IMR-90 (cell line): ENCODE data around the gene CLRN3. TPM values are rescaled to one million over a fixed set of nuclear protein-coding genes. Genes with fewer than 3 reads are reported as not detected.

Source experiments
- ATAC-seq: fragments of 200-7000 bp; cut with Tn5 transposase; 2 replicates; pipeline ENCODE4 v1.9.1; 2020; ENCODE audit warnings: low read depth, mild to moderate bottlenecking, moderate library complexity
- BruUV-seq: library from RNA; stranded (reverse); fragments of 400-500 nt; replicated peaks from 2 replicates; lab custom pipeline; 2021; lab: Mats Ljungman, UMichigan
- CTCF ChIA-PET: fragments of 300-600 bp; formaldehyde crosslinking; extraction: SDS; loops from one replicate; lab custom pipeline; 2021; ENCODE audit warnings: antibody characterized with exemption; lab: Yijun Ruan, JAX
- POLR2A ChIA-PET: fragments of 300-600 bp; sonication (Branson Sonifier 250); formaldehyde crosslinking; loops from one replicate; lab custom pipeline; 2022; ENCODE audit warnings: antibody characterized with exemption; ENCODE audit not compliant: unreplicated experiment; lab: Charles Lee
- DNase-seq: peaks from one replicate; pipeline ENCODE4 v3.0.0; 2013
- H2AFZ ChIP-seq: replicated peaks from 2 replicates; pipeline ENCODE3; 2013; ENCODE audit warnings: low read length, mild to moderate bottlenecking; ENCODE audit not compliant: poor library complexity
- H2AK5ac ChIP-seq: 2 replicates; pipeline ENCODE4 v1.6.1; 2013; ENCODE audit warnings: low read depth, low read length, inconsistent platforms
- H2AK9ac ChIP-seq: replicated peaks from 2 replicates; pipeline ENCODE3; 2013; ENCODE audit warnings: mild to moderate bottlenecking, low read depth, low read length, moderate library complexity; ENCODE audit not compliant: poor library complexity
- H2BK120ac ChIP-seq: 2 replicates; pipeline ENCODE4 v1.6.1; 2013; ENCODE audit warnings: low read depth, low read length, inconsistent platforms
- H2BK15ac ChIP-seq: 3 replicates; pipeline ENCODE4 v1.6.1; 2013; ENCODE audit warnings: low read depth, low read length, inconsistent platforms
- H2BK20ac ChIP-seq: 2 replicates; pipeline ENCODE4 v1.6.1; 2013; ENCODE audit warnings: low read depth, mild to moderate bottlenecking, inconsistent platforms, low read length, moderate library complexity
- H2BK5ac ChIP-seq: 2 replicates; pipeline ENCODE4 v1.6.1; 2013; ENCODE audit warnings: mild to moderate bottlenecking, low read depth, low read length, inconsistent platforms; ENCODE audit not compliant: poor library complexity, severe bottlenecking
- H3K14ac ChIP-seq: replicated peaks from 2 replicates; pipeline ENCODE4 v1.6.1; 2013; ENCODE audit warnings: low read depth, low read length, inconsistent platforms
- H3K18ac ChIP-seq: 2 replicates; pipeline ENCODE4 v1.6.1; 2013; ENCODE audit warnings: low read depth, low read length, control low read depth
- H3K23ac ChIP-seq: 2 replicates; pipeline ENCODE4 v1.6.1; 2013; ENCODE audit warnings: low read depth, low read length, inconsistent platforms
- H3K27ac ChIP-seq: 2 replicates; pipeline ENCODE4 v1.5.1; 2013; ENCODE audit warnings: mild to moderate bottlenecking, control low read depth, low read length; ENCODE audit not compliant: insufficient read depth
- H3K27me3 ChIP-seq: 2 replicates; pipeline ENCODE4 v1.6.1; 2013; ENCODE audit warnings: low read length; ENCODE audit not compliant: control insufficient read depth, insufficient read depth
- H3K36me3 ChIP-seq: 2 replicates; pipeline ENCODE4 v1.6.1; 2013; ENCODE audit warnings: low read length, mixed read lengths; ENCODE audit not compliant: control insufficient read depth, insufficient read depth
- H3K4ac ChIP-seq: 2 replicates; pipeline ENCODE4 v1.6.1; 2013; ENCODE audit warnings: low read depth, low read length, inconsistent platforms
- H3K4me1 ChIP-seq: 2 replicates; pipeline ENCODE4 v1.6.1; 2013; ENCODE audit warnings: low read length, mixed read lengths; ENCODE audit not compliant: control insufficient read depth, insufficient read depth
- H3K4me2 ChIP-seq: 2 replicates; pipeline ENCODE4 v1.6.1; 2013; ENCODE audit warnings: low read depth, mild to moderate bottlenecking, control low read depth, low read length, moderate library complexity
- H3K4me3 ChIP-seq: 2 replicates; pipeline ENCODE4 v1.5.1; 2013; ENCODE audit warnings: low read depth, mild to moderate bottlenecking, control low read depth, low read length, moderate library complexity; ENCODE audit not compliant: insufficient read depth
- H3K56ac ChIP-seq: 2 replicates; pipeline ENCODE4 v1.6.1; 2013; ENCODE audit warnings: low read length, inconsistent platforms; ENCODE audit not compliant: insufficient read depth; ENCODE audit errors: extremely low read depth
- H3K79me1 ChIP-seq, 2 experiments: 2 replicates each; pipeline ENCODE4 v1.6.1; 2013; ENCODE audit warnings: low read length in 2 of 2, inconsistent platforms in 1 of 2, low read depth in 1 of 2
- H3K9ac ChIP-seq: 2 replicates; pipeline ENCODE4 v1.6.1; 2013; ENCODE audit warnings: low read depth, low read length, control low read depth
- H3K9me1 ChIP-seq: 2 replicates; pipeline ENCODE4 v1.6.1; 2013; ENCODE audit warnings: low read length, inconsistent platforms; ENCODE audit not compliant: insufficient read depth
- H3K9me3 ChIP-seq: 2 replicates; pipeline ENCODE4 v1.6.1; 2013; ENCODE audit warnings: low read length; ENCODE audit not compliant: control insufficient read depth, insufficient read depth
- H4K20me1 ChIP-seq: 2 replicates; pipeline ENCODE4 v1.6.1; 2013; ENCODE audit warnings: low read length, inconsistent platforms; ENCODE audit not compliant: insufficient read depth
- H4K5ac ChIP-seq: 2 replicates; pipeline ENCODE4 v1.6.1; 2013; ENCODE audit warnings: mild to moderate bottlenecking, low read depth, low read length, control low read depth
- H4K8ac ChIP-seq, 2 experiments: 2 replicates each; pipeline ENCODE4 v1.6.1; 2013; ENCODE audit warnings: low read depth in 2 of 2, low read length in 2 of 2, control low read depth in 1 of 2, inconsistent platforms in 1 of 2
- H4K91ac ChIP-seq: 2 replicates; pipeline ENCODE4 v1.6.1; 2013; ENCODE audit warnings: low read depth, low read length, inconsistent platforms; ENCODE audit not compliant: insufficient read depth
- BHLHE40 ChIP-seq: fragments of 150-350 bp; IDR thresholded peaks from 2 replicates; pipeline ENCODE4 v1.6.1; 2016; ENCODE audit warnings: mild to moderate bottlenecking, low read depth, low read length
- FOS ChIP-seq: fragments of 150-350 bp; IDR thresholded peaks from 2 replicates; pipeline ENCODE4 v1.6.1; 2016; ENCODE audit warnings: low read depth, low read length
- MAFK ChIP-seq: IDR thresholded peaks from 2 replicates; pipeline ENCODE4 v1.6.1; 2012; ENCODE audit warnings: low read depth, low read length, improper control_type of control experiment
- MAZ ChIP-seq: IDR thresholded peaks from 2 replicates; pipeline ENCODE4 v1.6.1; 2012; ENCODE audit warnings: low read depth, mild to moderate bottlenecking, low read length, improper control_type of control experiment, moderate library complexity, borderline replicate concordance
- NFE2L2 ChIP-seq: fragments of 150-350 bp; IDR thresholded peaks from 2 replicates; pipeline ENCODE4 v1.6.1; 2016; ENCODE audit warnings: low read depth, mild to moderate bottlenecking, low read length
- RAD21 ChIP-seq: IDR thresholded peaks from 2 replicates; pipeline ENCODE4 v1.6.1; 2012; ENCODE audit warnings: low read length, improper control_type of control experiment
- RCOR1 ChIP-seq: IDR thresholded peaks from 2 replicates; pipeline ENCODE4 v1.6.1; 2012; ENCODE audit warnings: mild to moderate bottlenecking, low read length, improper control_type of control experiment; ENCODE audit not compliant: insufficient replicate concordance
- RFX5 ChIP-seq: IDR thresholded peaks from 2 replicates; pipeline ENCODE4 v1.8.0; 2012; ENCODE audit warnings: low read depth, mild to moderate bottlenecking, low read length, moderate library complexity
- SMC3 ChIP-seq: fragments of 150-350 bp; IDR thresholded peaks from 2 replicates; pipeline ENCODE4 v1.6.1; 2016; ENCODE audit warnings: low read depth, mild to moderate bottlenecking, antibody characterized with exemption, low read length, moderate library complexity
- WGBS, 2 experiments: methylation state at CpG; one replicate each; pipeline versions ENCODE4 v1.1.5 to v1.1.7; 2013; ENCODE audit warnings: missing lambda C conversion rate in 2 of 2; ENCODE audit not compliant: insufficient read length in 1 of 2; ENCODE audit errors: extremely low coverage in 2 of 2; 5-methylcytosine and 5-hydroxymethylcytosine counted together
- dilution Hi-C: fragments of 300-500 bp; cut with HindIII; formaldehyde crosslinking; loops from one replicate; pipeline ENCODE4 v1.14.3; 2018; ENCODE audit warnings: low sequenced_read_pairs; ENCODE audit not compliant: unreplicated experiment
- in situ Hi-C: fragments of 300-500 bp; cut with MboI; formaldehyde crosslinking; loops from 3 replicates; pipeline ENCODE4 v1.14.3; 2019; ENCODE audit warnings: low sequenced_read_pairs, inconsistent platforms, mixed read lengths
- intact Hi-C: fragments of 100-400 bp; cut with micrococcal nuclease; formaldehyde crosslinking; loops from 2 replicates; pipeline ENCODE4 v1.10.0; 2022
- polyA plus RNA-seq, 3 experiments: library from polyadenylated mRNA; depleted of rRNA; stranded (reverse); fragments of >200 nt; gene quantifications; 2 replicates each; pipeline ENCODE4 v1.2.3, GENCODE V29; 2012; ENCODE audit warnings: low replicate concordance in 1 of 3
- total RNA-seq: library from RNA; depleted of rRNA; stranded (reverse); fragments of >200 nt; gene quantifications from 2 replicates; pipeline ENCODE4 v1.2.3, GENCODE V29; 2012

The CLRN3 gene
- total and polyA plus RNA-seq, 2 of the 4 experiments (the other 2 are of a cell fraction), result not detected

DNA sequence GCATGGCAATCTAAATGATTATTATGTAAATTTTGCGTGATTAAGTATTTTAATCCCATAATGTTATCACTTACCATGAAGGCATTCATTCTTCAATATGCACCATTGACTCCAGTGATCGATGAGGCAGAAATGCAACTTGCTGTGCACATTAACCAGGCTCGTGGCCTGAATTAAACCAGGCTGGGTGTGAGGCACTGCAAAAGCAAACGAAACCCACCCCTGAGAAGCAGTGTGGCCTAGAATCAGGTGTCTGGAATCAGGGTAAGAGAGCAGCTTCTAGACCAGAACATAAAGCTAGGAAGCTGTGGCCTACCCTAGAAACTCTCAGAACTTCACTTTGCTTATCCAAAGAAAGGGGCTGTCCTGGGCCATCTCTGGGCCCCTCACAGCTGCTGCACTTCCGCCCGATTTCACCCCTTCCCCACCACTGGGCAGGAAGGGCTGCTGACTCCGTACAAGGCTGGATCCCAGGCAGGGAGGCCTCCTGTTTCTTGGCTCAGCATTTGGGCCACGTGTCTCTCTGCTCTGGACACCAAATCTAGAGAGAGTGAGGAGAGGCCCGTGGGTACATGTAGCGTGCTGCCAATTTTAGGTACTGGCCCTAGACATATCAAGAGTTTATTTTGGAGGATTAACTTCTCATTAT is 18.6 kb upstream of the CLRN3 start:
- Histone ChIP-seq H3K9me3 (no peaks in the 10 kb centered on the region), H3K4me3 (no peak overlapping the region), H4K5ac (no peak overlapping the region), H2AK9ac (no peak overlapping the region), H3K79me1 (no peaks in the 10 kb centered on the region; a peak in 1 of 4 replicates), H4K8ac (no peak overlapping the region), H2AK5ac (no peak overlapping the region), H4K20me1 (no peaks in the 10 kb centered on the region), H3K18ac (no peak overlapping the region), H3K4ac (no peak overlapping the region), H2BK20ac (no peak overlapping the region), H3K9me1 (peaks cover 11% of the 10 kb centered on the region), H2AFZ (no peak overlapping the region), H3K23ac (no peak overlapping the region), H2BK15ac (no peak overlapping the region), H3K36me3 (no peaks in the 10 kb centered on the region), H3K4me1 (peaks cover 4% of the 10 kb centered on the region; the same call in 1 of the 2 replicates), H3K4me2 (no peak overlapping the region), H2BK120ac (no peak overlapping the region), H2BK5ac (no peak overlapping the region), H3K56ac (no peak overlapping the region), H3K27me3 (no peaks in the 10 kb centered on the region), H3K9ac (no peak overlapping the region), H4K91ac (no peak overlapping the region), H3K27ac (no peak overlapping the region), H3K14ac (no peak overlapping the region)
- no CpG with 5 or more reads among the region's 10 CpGs for WGBS, 2 experiments
- intact Hi-C loops (no loop called here), dilution Hi-C loops (no loop called here), in situ Hi-C loops (no loop called here)
- BruUV-seq, result no TSS peak
- DNase-seq (no peak), ATAC-seq (no peak)
- ChIA-PET POLR2A (no interaction called here), CTCF (no interaction called here)
- no peak for TF ChIP-seq SMC3
- TF ChIP-seq MAZ, result no peak
- TF ChIP-seq MAFK, result no peak
- TF ChIP-seq NFE2L2, result no peak
- TF ChIP-seq RFX5, result no peak
- TF ChIP-seq BHLHE40, result no peak
- no peak for TF ChIP-seq RAD21
- TF ChIP-seq RCOR1, result no peak
- no peak for TF ChIP-seq FOS
